ENCODE results near the gene INO80. TPM values are rescaled to one million over a fixed set of nuclear protein-coding genes. Genes with fewer than 3 reads are reported as not detected.

The INO80 gene
- total RNA-seq, 1 experiment from 2014 or later: 33.8 TPM

DNA sequence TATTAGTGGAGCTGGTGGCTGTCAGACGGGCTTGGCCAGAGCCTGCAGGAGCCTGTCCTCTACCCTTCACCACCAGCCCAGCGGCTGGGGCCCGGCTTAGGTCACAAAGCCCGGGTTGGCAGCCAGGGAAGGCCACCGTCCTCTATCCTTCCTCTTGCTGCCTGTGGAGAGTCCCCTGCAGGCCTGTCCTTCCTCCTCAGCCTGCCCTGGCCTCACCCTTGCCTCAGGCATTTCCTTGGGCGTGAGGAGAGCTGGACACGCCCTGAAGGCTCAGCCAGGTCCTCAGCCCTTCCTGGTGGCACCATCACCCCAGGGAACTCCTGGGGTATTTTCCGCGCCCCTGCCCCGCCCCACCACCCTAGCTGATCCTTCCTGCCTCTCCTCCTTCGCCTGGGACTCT is 155.2 kb downstream of the INO80 start:
- Mint-ChIP-seq H3K36me3 (ENCODE audit: insufficient read depth, unreplicated experiment) (no peaks in the 10 kb centered on the region), H3K27ac (ENCODE audit: low read depth, unreplicated experiment) (no peak overlapping the region), H3K4me3 (ENCODE audit: unreplicated experiment) (no peak overlapping the region), H3K4me1 (ENCODE audit: insufficient read depth, unreplicated experiment) (peaks cover 27% of the 10 kb centered on the region), H3K27me3 (ENCODE audit: insufficient read depth, unreplicated experiment) (no peaks in the 10 kb centered on the region), H3K9me3 (ENCODE audit: unreplicated experiment) (no peaks in the 10 kb centered on the region)
- POLR2A ChIA-PET: no interaction called here
- intact Hi-C loops (cut with micrococcal nuclease): no loop called here
- no peak for DNase-seq (ENCODE audit: unreplicated experiment)
- CTCF ChIA-PET: interaction anchor here (0.7 kb wide), 1 partner anchor 19 kb away, joined by 3 read pairs; no protein-coding TSS in a partner anchor
- no TSS peak for BruUV-seq (replicated peaks)
- TF ChIP-seq, protein P1, sequence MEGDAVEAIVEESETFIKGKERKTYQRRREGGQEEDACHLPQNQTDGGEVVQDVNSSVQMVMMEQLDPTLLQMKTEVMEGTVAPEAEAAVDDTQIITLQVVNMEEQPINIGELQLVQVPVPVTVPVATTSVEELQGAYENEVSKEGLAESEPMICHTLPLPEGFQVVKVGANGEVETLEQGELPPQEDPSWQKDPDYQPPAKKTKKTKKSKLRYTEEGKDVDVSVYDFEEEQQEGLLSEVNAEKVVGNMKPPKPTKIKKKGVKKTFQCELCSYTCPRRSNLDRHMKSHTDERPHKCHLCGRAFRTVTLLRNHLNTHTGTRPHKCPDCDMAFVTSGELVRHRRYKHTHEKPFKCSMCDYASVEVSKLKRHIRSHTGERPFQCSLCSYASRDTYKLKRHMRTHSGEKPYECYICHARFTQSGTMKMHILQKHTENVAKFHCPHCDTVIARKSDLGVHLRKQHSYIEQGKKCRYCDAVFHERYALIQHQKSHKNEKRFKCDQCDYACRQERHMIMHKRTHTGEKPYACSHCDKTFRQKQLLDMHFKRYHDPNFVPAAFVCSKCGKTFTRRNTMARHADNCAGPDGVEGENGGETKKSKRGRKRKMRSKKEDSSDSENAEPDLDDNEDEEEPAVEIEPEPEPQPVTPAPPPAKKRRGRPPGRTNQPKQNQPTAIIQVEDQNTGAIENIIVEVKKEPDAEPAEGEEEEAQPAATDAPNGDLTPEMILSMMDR (IDR thresholded peaks at IDR 0.05; ENCODE audit: unreplicated experiment): no peak

DNA sequence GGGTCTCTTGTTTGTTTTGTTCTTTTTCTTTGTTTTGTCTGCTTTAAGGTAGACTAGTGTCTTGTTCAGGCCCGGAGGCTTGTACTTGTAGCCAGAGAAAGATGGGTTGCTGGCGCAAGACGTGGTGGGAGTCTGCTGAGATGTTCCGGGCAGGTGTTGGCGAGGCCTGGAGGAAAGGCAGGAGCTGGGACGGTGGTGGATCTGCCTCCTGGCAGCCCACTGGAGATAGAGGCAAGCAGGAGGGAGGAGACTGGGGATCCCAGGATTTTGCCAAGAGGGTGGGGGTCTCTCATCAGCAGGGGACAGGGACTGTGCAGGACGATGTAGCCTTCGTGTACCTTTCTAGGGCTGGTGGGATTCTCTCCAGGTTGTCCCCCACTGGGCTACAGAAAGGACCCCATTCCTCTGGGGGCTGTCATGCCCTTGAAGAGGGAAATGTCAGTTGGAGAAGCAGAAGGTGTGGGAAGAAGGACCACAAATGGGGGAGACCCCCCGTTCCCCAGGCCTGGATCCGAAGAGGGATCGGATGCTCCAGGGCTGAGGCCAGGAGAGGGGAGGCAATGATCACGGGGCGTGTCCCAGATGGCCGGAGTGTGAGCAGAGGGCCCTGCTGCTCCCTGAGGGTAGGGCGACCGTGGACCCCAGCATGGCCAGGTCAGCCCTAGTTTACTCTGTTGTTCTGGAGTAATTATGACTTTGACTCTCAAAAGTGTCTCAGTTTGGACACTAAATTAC is 155.8 kb downstream of the INO80 start:
- intact Hi-C loops (cut with micrococcal nuclease): no loop called here
- Mint-ChIP-seq H3K4me3 (ENCODE audit: unreplicated experiment) (no peak overlapping the region), H3K27ac (ENCODE audit: low read depth, unreplicated experiment) (no peak overlapping the region), H3K9me3 (ENCODE audit: unreplicated experiment) (no peaks in the 10 kb centered on the region), H3K27me3 (ENCODE audit: insufficient read depth, unreplicated experiment) (no peaks in the 10 kb centered on the region), H3K36me3 (ENCODE audit: insufficient read depth, unreplicated experiment) (peaks cover 1% of the 10 kb centered on the region), H3K4me1 (ENCODE audit: insufficient read depth, unreplicated experiment) (peaks cover 31% of the 10 kb centered on the region)
- POLR2A ChIA-PET: no interaction called here
- CTCF ChIA-PET: no interaction called here
- no peak for DNase-seq (ENCODE audit: unreplicated experiment)
- BruUV-seq (replicated peaks): no TSS peak
- TF ChIP-seq, protein P1 (IDR thresholded peaks at IDR 0.05; ENCODE audit: unreplicated experiment): no peak

DNA sequence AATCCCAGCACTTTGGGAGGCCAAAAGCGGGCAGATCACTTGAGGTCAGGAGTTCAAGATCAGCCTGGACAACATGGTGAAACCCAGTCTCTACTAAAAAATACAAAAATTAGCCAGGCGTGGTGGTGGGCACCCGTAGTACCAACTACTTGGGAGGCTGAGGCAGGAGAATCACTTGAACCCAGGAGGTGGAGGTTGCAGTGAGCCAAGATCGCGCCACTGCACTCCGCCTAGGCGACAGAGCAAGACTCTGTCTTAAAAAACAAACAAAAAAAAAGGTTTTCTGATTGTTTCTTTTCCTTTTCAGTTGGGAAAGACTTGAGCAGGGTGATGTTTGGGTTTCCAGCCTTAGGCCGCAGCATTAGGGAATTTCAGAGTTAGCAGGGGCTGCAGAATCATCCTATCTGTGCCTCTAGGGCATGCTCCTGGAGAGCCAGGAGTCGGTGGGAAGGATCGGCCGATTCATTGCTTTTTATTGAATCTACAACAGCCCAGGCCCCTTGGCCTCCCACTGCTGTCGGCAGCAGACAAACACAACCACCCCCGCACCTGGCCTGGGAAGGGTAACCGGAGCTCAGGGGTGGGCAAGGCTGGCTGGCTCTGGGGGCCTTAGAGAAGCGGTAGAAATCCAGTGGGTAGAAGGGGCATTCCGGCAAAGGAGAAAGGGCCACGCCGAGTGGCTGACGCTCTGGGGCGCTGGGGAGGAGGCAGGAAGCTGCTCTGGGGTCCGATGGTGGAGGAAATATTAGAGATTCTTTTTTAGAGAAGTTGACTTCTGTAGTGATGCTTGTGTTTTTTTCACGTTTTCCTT is 156.5 kb downstream of the INO80 start:
- Mint-ChIP-seq H3K27me3 (ENCODE audit: insufficient read depth, unreplicated experiment) (no peaks in the 10 kb centered on the region), H3K36me3 (ENCODE audit: insufficient read depth, unreplicated experiment) (peaks cover 9% of the 10 kb centered on the region), H3K27ac (ENCODE audit: low read depth, unreplicated experiment) (no peak overlapping the region), H3K4me3 (ENCODE audit: unreplicated experiment) (no peak overlapping the region), H3K4me1 (ENCODE audit: insufficient read depth, unreplicated experiment) (peaks cover 31% of the 10 kb centered on the region), H3K9me3 (ENCODE audit: unreplicated experiment) (no peaks in the 10 kb centered on the region)
- no TSS peak for BruUV-seq (replicated peaks)
- intact Hi-C loops (cut with micrococcal nuclease): no loop called here
- CTCF ChIA-PET: interaction anchor here (0.9 kb wide), 1 partner anchor 17 kb away, joined by 3 read pairs; no protein-coding TSS in a partner anchor
- no peak for DNase-seq (ENCODE audit: unreplicated experiment)
- TF ChIP-seq, protein P1 (IDR thresholded peaks at IDR 0.05; ENCODE audit: unreplicated experiment): no peak
- POLR2A ChIA-PET: interaction anchor here (1.1 kb wide), 1 partner anchor 9 kb away, joined by 5 read pairs; no protein-coding TSS in a partner anchor

GRCh38 chr15:40958723-40959122 is 157.4 kb downstream of the INO80 start:
- H3K27me3 Mint-ChIP-seq (ENCODE audit: insufficient read depth, unreplicated experiment): no peaks in the 10 kb centered on the region
- CTCF ChIA-PET: interaction anchor here (2.1 kb wide), 1 partner anchor 54 kb away, joined by 8 read pairs; no protein-coding TSS in a partner anchor
- H3K4me1 Mint-ChIP-seq (ENCODE audit: insufficient read depth, unreplicated experiment): peaks cover 38% of the 10 kb centered on the region
- no peaks in the 10 kb centered on the region for H3K9me3 Mint-ChIP-seq (ENCODE audit: unreplicated experiment)
- intact Hi-C loops (cut with micrococcal nuclease): no loop called here
- TF ChIP-seq, protein P1 (IDR thresholded peaks at IDR 0.05; ENCODE audit: unreplicated experiment): no peak
- H3K4me3 Mint-ChIP-seq (ENCODE audit: unreplicated experiment): no peak overlapping the region
- POLR2A ChIA-PET: interaction anchor here (1.1 to 2.0 kb wide), 2 partner anchors 8 to 17 kb away, joined by 4 to 5 read pairs; no protein-coding TSS in a partner anchor
- no peak overlapping the region for H3K27ac Mint-ChIP-seq (ENCODE audit: low read depth, unreplicated experiment)
- no TSS peak for BruUV-seq (replicated peaks)
- peaks cover 12% of the 10 kb centered on the region for H3K36me3 Mint-ChIP-seq (ENCODE audit: insufficient read depth, unreplicated experiment)
- DNase-seq (ENCODE audit: unreplicated experiment): no peak

All from MCF 10A (cell line).